Measurements from ENCODE around the gene EMID1.

DNA sequence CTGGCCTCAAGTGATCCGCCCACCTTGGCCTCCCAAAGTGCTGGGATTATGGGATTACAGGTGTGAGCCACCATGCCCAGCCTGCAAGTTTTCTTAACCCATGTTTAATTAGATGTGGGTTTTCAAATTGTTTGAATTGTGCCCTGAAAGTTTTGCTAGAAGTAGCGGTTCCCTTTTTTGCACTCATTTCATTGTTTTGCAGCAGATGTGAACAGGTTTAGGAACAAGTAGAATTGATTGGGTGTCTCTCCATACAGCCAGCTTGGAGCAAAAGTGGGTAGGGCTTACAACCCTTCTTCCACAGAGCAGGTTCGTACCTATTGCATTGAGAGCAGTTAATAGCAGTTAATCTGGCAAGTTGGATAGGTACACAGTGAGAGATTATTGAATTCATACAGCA is 78.5 kb downstream of the EMID1 start:
- TF ChIP-seq TAF1 (IDR thresholded peaks at IDR 0.05; ENCODE audit: low read depth) (no peak), CEBPB (IDR thresholded peaks at IDR 0.05) (no peak), TCF12 (IDR thresholded peaks at IDR 0.05; ENCODE audit: low read depth) (no peak), FOXM1 (IDR thresholded peaks at IDR 0.05; ENCODE audit: borderline replicate concordance, low read depth) (no peak), EP300 (IDR thresholded peaks at IDR 0.05; ENCODE audit: borderline replicate concordance) (no peak)
- TF ChIP-seq, protein P1, sequence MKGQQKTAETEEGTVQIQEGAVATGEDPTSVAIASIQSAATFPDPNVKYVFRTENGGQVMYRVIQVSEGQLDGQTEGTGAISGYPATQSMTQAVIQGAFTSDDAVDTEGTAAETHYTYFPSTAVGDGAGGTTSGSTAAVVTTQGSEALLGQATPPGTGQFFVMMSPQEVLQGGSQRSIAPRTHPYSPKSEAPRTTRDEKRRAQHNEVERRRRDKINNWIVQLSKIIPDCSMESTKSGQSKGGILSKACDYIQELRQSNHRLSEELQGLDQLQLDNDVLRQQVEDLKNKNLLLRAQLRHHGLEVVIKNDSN (IDR thresholded peaks at IDR 0.05): no peak

Measured in Ishikawa (cell line).